ENCODE measurements around the gene RPH3AL. TPM values are rescaled to one million over a fixed set of nuclear protein-coding genes. Genes with fewer than 3 reads are reported as not detected.
"Not testable (repeated sequence)": the region's sequence is repeated elsewhere in the genome, so short reads cannot be mapped to it uniquely, and the experiment has no call there.

Gene RPH3AL
- total RNA-seq, 1 donor from 2014 or later, result 0.78 TPM

DNA sequence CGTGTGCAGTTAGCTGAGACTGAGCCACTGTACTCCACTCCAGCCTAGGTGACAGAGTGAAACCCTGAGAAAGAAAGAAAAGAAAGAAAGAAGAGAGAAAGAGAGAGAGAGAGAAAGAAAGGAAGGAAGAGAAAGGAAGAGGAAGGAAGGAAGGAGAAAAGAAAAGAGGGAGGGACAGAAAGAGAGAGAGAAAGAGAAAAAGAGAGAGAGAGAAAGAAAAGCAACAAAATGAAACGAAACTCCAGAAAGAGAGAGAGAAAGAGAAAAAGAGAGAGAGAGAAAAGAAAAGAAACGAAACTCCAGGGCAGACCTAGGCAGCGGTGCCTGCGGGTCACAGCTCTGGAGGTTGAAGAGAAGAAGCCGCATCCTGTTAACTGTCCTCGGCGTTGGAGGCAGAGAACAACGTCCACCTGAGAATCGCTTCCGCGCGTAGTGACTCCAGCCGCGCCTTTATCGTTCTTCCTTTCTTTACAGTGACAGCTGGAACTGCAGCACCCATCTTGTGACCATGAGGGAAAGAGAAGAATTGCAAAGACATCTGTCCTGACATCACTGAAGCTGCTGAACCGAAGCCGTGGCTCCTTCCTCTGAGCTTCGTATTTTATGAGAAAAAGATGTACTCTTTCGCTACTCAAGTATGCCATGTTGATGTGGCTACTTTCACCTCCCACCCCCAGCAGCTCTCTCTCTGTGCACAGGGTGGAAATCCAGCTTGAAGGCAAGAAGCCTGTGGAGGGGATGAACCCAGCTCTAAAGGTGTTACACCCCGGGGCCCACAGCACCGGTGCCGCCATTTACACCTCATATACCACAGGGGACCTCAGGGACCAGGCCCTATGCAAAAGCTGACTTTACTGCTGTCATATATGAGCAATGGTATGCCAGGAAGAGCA lies 114.3 kb downstream of the RPH3AL start:
- TF ChIP-seq, protein P1, sequence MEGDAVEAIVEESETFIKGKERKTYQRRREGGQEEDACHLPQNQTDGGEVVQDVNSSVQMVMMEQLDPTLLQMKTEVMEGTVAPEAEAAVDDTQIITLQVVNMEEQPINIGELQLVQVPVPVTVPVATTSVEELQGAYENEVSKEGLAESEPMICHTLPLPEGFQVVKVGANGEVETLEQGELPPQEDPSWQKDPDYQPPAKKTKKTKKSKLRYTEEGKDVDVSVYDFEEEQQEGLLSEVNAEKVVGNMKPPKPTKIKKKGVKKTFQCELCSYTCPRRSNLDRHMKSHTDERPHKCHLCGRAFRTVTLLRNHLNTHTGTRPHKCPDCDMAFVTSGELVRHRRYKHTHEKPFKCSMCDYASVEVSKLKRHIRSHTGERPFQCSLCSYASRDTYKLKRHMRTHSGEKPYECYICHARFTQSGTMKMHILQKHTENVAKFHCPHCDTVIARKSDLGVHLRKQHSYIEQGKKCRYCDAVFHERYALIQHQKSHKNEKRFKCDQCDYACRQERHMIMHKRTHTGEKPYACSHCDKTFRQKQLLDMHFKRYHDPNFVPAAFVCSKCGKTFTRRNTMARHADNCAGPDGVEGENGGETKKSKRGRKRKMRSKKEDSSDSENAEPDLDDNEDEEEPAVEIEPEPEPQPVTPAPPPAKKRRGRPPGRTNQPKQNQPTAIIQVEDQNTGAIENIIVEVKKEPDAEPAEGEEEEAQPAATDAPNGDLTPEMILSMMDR (IDR thresholded peaks at IDR 0.05), result no peak
- no peak for DNase-seq (ENCODE audit: extremely low spot score, unreplicated experiment)
- no peaks in the 10 kb centered on the region for H3K4me1 Mint-ChIP-seq (ENCODE audit: unreplicated experiment)
- no peaks in the 10 kb centered on the region for H3K36me3 Mint-ChIP-seq (ENCODE audit: unreplicated experiment)
- H3K27me3 Mint-ChIP-seq (ENCODE audit: unreplicated experiment), result no peaks in the 10 kb centered on the region
- no peak overlapping the region for H3K27ac Mint-ChIP-seq (ENCODE audit: unreplicated experiment)
- no peaks in the 10 kb centered on the region for H3K9me3 Mint-ChIP-seq (ENCODE audit: unreplicated experiment)
- H3K4me3 Mint-ChIP-seq (ENCODE audit: unreplicated experiment), result no peak overlapping the region

- TF ChIP-seq, protein P1 (IDR thresholded peaks at IDR 0.05), result no peak
- Mint-ChIP-seq H3K27me3 (ENCODE audit: unreplicated experiment) (no peaks in the 10 kb centered on the region), H3K36me3 (ENCODE audit: unreplicated experiment) (no peaks in the 10 kb centered on the region), H3K4me1 (ENCODE audit: unreplicated experiment) (no peaks in the 10 kb centered on the region), H3K9me3 (ENCODE audit: unreplicated experiment) (no peaks in the 10 kb centered on the region), H3K4me3 (ENCODE audit: unreplicated experiment) (no peak overlapping the region), H3K27ac (ENCODE audit: unreplicated experiment) (no peak overlapping the region)
- DNase-seq (ENCODE audit: extremely low spot score, unreplicated experiment), result no peak
These were observed 115.1 kb downstream of the RPH3AL start for GRCh38 chr17:237406-237955.

DNA sequence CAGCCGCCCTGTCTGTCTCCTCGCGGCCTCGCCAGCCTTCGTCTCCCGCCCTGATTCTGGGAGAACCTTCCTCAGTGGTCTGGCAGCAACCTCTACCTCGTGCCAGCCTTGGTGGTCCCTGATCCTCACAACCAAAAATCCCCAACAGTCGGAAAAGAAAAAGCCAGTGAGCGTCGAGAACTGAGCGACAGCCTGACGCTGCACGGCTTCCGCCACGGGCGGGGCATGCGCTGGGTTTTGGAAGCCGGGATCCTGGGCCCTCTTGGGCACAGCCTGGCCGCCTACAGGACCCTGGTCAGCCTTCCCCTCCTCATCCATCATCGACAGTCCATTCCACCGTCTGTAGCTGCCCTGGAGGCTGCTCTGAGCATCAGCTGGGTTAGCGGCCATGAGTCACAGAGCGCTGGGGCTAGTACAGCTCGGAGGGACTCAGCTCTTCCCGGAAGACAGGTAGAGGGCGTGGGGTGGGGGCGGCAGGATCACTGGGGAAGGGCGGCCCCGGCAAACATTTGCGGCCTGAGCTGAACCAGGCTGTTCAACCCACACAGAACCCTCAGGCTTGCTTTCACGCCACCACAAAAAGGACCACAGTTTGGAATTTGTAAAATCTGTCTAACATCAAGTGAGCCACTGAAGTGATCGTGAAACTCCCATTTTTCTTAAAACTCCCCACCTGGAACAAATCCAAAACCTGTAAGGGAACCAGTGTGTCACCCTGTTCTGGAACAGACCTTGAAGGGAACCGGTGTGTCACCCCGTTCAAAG lies 115.8 kb downstream of the RPH3AL start:
- no peaks in the 10 kb centered on the region for H3K27me3 Mint-ChIP-seq (ENCODE audit: unreplicated experiment)
- no peak for DNase-seq (ENCODE audit: extremely low spot score, unreplicated experiment)
- TF ChIP-seq, protein P1 (IDR thresholded peaks at IDR 0.05), result no peak
- no peaks in the 10 kb centered on the region for H3K9me3 Mint-ChIP-seq (ENCODE audit: unreplicated experiment)
- no peaks in the 10 kb centered on the region for H3K4me1 Mint-ChIP-seq (ENCODE audit: unreplicated experiment)
- H3K36me3 Mint-ChIP-seq (ENCODE audit: unreplicated experiment), result no peaks in the 10 kb centered on the region
- H3K27ac Mint-ChIP-seq (ENCODE audit: unreplicated experiment), result no peak overlapping the region
- no peak overlapping the region for H3K4me3 Mint-ChIP-seq (ENCODE audit: unreplicated experiment)

DNA sequence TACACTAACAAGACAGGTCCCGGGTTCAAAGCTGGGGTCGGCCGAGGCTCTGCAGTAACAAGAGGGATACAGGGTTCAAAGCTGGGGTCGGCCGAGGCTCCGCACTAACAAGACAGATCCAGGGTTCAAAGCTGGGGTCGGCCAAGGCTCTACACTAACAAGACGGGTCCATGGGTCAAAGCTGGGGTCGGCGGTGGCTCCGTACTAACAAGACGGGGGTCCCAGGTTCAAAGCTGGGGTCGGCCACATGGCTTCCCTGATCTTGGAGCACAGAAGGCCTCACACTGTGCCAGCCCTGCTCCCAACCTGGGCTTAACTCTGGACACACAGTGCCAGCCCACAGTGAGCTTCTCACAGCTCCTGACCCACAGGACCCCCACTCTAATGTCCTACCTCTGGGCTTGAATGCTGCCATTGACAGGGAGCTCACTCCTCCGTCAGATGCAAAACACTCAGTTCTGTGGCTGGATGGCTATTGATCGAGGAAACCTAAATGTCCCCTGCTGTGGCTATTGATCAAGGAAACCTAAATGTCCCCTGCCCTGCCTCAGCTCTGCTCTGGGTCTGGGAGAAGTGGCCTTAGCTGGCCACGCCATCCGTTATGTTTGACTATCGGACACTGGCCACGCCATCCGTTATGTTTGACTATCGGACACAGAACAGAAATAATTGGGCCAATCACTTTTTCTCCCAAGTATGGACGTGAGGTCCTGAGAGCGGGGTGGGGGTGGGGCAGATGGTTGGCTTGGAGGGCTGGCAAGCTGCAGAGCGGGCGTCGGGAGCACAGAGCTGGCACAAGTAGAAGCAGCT lies 116.6 kb downstream of the RPH3AL start:
- Mint-ChIP-seq H3K36me3 (ENCODE audit: unreplicated experiment) (no peaks in the 10 kb centered on the region), H3K4me1 (ENCODE audit: unreplicated experiment) (no peaks in the 10 kb centered on the region), H3K4me3 (ENCODE audit: unreplicated experiment) (no peak overlapping the region), H3K9me3 (ENCODE audit: unreplicated experiment) (no peaks in the 10 kb centered on the region), H3K27me3 (ENCODE audit: unreplicated experiment) (no peaks in the 10 kb centered on the region), H3K27ac (ENCODE audit: unreplicated experiment) (no peak overlapping the region)
- no peak for DNase-seq (ENCODE audit: extremely low spot score, unreplicated experiment)
- TF ChIP-seq, protein P1 (IDR thresholded peaks at IDR 0.05), result no peak

- H3K9me3 Mint-ChIP-seq (ENCODE audit: unreplicated experiment); H3K27ac Mint-ChIP-seq (ENCODE audit: unreplicated experiment); H3K36me3 Mint-ChIP-seq (ENCODE audit: unreplicated experiment); DNase-seq (ENCODE audit: extremely low spot score, unreplicated experiment); H3K27me3 Mint-ChIP-seq (ENCODE audit: unreplicated experiment); H3K4me1 Mint-ChIP-seq (ENCODE audit: unreplicated experiment); H3K4me3 Mint-ChIP-seq (ENCODE audit: unreplicated experiment): not testable (repeated sequence)
These were observed 117.4 kb downstream of the RPH3AL start for GRCh38 chr17:234994-235830.

DNA sequence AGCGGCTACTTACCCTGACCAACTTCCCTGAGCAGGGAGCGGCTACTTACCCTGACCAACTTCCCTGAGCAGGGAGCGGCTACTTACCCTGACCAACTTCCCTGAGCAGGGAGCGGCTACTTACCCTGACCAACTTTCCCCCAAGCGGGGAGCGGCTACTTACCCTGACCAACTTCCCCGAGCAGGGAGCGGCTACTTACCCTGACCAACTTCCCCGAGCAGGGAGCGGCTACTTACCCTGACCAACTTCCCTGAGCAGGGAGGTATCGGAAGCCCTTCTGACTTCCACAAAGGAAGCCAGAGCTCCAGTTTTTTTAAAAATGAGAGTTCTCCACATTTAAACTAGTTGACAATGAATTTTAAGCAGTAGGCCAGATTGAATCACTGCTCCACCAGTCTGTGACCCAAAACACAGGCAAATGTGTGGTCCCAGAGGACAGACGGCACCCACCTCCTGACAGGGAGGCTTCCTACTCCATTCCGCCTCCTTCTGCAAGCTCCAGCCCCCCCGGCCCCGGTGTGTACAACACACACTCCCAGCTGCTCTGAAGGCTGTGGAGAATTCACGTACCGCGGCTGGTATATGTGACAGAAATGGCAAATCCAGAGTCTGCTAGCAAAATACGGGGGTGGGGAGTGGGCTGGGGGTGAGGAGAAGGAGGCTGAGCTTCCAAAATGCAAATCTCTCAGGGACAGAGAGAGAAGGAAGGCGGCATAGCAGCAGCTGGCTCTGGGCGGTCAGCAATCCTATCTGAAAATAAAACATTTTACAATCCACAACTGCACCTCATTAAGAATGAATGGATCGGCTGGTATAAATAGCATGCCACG lies 118.2 kb downstream of the RPH3AL start:
- not testable (repeated sequence) for DNase-seq (ENCODE audit: extremely low spot score, unreplicated experiment); H3K4me1 Mint-ChIP-seq (ENCODE audit: unreplicated experiment); H3K27me3 Mint-ChIP-seq (ENCODE audit: unreplicated experiment); H3K27ac Mint-ChIP-seq (ENCODE audit: unreplicated experiment); H3K36me3 Mint-ChIP-seq (ENCODE audit: unreplicated experiment); H3K4me3 Mint-ChIP-seq (ENCODE audit: unreplicated experiment); H3K9me3 Mint-ChIP-seq (ENCODE audit: unreplicated experiment)

Measured in osteocyte (in vitro differentiated cells).